AG09309 (cell line): ENCODE results near the gene FAM184B.
"Not testable (repeated sequence)": the region's sequence is repeated elsewhere in the genome, so short reads cannot be mapped to it uniquely, and the experiment has no call there.

Experiments used
- DNase-seq: peaks from one replicate; pipeline ENCODE4 v3.0.0-alpha.2; 2010; ENCODE audit warnings: low read depth
- H3K4me3 ChIP-seq: 2 replicates; pipeline ENCODE4 v1.5.1; 2011; ENCODE audit warnings: mild to moderate bottlenecking, low read depth, low read length, moderate library complexity; ENCODE audit not compliant: control insufficient read depth
- CTCF ChIP-seq: IDR thresholded peaks from 2 replicates; pipeline ENCODE4 v1.5.1; 2011; ENCODE audit warnings: mild to moderate bottlenecking, low read depth, low read length, inconsistent platforms; ENCODE audit not compliant: insufficient read depth, control insufficient read depth; ENCODE audit errors: missing control alignments

Gene FAM184B

DNA sequence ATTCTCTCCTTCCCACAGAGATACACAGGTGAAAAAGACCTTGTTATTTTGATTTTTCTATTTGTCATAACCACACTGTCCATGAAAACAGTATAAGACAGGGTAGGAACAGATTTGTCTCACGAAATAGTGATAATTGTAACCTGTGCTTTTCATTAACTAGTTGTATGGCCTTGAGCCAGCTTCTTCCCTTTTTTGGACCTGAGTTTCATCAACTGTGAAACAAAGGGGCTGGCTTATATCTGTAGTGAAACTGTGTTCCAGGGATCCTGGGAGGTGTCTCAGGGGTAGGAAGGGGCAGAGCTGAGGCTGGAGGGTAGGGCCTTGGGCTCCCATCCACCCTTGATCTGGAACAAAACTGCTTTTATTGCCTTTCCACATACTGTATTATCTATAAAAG lies 116.1 kb downstream of the FAM184B start:
- H3K4me3 ChIP-seq: no peak overlapping the region
- TF ChIP-seq CTCF: no peak
- no peak for DNase-seq

DNA sequence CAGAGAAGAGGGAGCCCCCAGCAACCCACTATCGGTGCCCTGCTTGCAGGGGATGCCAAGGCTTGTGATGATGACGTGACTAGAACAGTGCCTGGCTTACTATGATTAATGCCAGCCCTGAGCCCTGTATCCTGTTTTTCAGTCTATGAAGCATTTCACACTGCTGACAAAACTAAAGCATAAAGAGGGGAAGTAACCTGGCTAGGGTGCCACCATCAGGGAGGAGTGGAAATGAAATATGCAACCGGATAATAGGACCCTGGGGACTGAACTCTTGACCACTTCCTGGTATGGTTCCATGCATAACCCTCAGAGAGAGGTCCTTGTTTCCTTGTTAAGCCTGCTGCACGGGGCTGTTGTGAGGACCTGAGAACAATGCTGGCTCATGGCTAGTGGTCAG lies 116.7 kb downstream of the FAM184B start:
- DNase-seq: no peak
- no peak for TF ChIP-seq CTCF

DNA sequence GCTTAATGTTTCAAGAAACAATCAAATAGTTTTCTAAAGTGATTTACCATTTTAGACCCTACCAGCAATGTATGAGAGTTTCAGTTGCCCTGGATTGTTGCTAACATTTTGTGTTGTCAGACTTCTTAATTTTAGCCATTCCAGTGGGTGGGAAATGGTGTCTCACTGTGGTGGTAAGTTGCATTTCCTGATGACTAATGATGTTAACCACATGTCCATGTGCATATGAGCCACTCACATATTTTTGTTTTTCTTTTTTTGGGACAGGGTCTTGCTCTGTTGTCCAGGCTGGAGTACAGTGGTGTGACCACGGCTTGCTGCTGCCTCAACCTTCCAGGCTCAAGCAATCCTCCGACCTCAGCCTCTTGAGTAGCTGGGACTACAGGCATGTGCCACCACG lies 118.7 kb downstream of the FAM184B start:
- TF ChIP-seq CTCF: no peak
- H3K4me3 ChIP-seq: no peak overlapping the region
- DNase-seq: no peak

More for the DNA sequence above, 116.7 kb downstream of the FAM184B start:
- no peak overlapping the region for H3K4me3 ChIP-seq

DNA sequence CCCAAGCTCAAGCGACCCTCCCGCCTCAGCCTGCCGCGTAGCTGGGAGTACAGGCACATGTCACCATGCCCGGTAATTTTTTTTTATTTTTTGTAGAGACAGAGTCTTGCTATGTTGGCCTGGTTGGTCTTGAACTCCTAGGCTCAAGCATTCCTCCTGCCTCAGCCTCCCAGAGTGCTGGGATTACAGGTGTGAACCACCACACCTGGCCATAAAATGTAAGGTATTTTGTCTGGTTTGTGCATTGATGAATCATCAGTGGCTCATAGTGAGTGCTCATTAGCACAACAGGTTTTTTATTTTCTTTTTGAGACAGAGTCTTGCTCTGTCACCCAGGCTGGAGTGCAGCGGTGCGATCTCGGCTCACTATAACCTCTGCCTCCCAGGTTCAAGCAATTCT lies 122.2 kb downstream of the FAM184B start:
- H3K4me3 ChIP-seq, DNase-seq: not testable (repeated sequence)

GRCh38 chr4:17657849-17658248 lies 123.6 kb downstream of the FAM184B start:
- DNase-seq: no peak
- no peak for TF ChIP-seq CTCF
- no peak overlapping the region for H3K4me3 ChIP-seq

DNA sequence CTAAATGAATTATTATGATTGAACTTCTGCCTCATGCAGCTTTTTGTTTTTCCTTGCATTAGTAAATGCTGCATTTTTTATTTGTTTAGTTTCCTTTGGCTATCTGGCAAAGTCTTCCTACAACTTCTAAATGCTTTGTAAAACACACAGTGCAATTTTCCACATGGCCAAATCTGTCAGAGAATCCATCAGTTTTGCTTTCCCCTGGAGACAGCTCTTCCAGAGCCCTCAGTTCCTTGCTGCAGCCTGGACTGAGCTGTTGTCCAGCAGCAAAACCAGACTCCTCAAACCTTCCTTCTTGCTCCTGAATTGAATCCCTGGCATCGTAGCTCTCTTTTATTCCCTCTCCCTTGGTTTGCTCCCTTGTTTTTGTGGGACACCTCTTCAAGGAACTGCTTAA lies 124.3 kb downstream of the FAM184B start:
- no peak for DNase-seq
- TF ChIP-seq CTCF: no peak
- H3K4me3 ChIP-seq: no peak overlapping the region

DNA sequence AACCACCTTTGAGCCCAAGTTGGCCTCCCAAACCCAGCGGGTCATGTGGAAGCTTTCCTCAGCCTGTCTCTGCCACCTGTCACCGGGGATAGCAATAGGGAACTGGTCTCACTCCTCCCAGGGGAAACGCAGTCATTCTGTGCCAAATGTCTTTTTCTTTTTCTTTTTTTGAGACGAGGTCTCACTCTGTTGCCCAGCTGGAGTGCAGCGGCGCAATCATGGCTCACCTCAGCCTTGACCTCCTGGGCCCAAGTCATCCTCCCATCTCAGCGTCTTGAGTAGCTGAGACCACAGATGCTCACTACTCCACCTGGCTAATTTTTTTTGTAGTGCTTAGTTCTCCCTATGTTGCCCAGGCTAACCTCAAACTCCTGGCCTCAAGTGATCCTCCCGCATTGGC lies 126.7 kb downstream of the FAM184B start:
- TF ChIP-seq CTCF: no peak

More for the DNA sequence above, 126.7 kb downstream of the FAM184B start:
- no peak overlapping the region for H3K4me3 ChIP-seq
- no peak for DNase-seq
